Heart left ventricle (tissue), 16 donors: ENCODE data around the gene TMEM30B. TPM values are rescaled to one million over a fixed set of nuclear protein-coding genes. Genes with fewer than 3 reads are reported as not detected.

ENCODE experiments used
- ATAC-seq, 4 donors: fragments of 200-7000 bp; cut with Tn5 transposase; one replicate each; pipeline ENCODE4 v1.9.1; 2020 to 2022; ENCODE audit warnings: moderate library complexity in 4 of 4, mild to moderate bottlenecking in 3 of 4, moderate number of reproducible peaks in 1 of 4
- DNase-seq, 5 donors: peaks; one replicate each; pipeline ENCODE4 v3.0.0-alpha.2; 2020
- H3K27ac ChIP-seq, 12 donors: fragments of 200-600 bp; sonication (generic) in 4 of 12; one replicate each; pipeline versions ENCODE4 v1.5.0 to v1.8.0; 2016 to 2022; ENCODE audit warnings: mild to moderate bottlenecking in 2 of 12
- H3K27me3 ChIP-seq, 9 donors: fragments of 200-600 bp; sonication (generic) in 2 of 9; one replicate each; pipeline versions ENCODE4 v1.5.1 to v1.8.0; 2016 to 2022; ENCODE audit warnings: mild to moderate bottlenecking in 3 of 9
- H3K36me3 ChIP-seq, 9 donors: fragments of 200-600 bp; sonication (generic) in 2 of 9; one replicate each; pipeline versions ENCODE4 v1.5.0 to v1.8.0; 2018 to 2022; ENCODE audit warnings: mild to moderate bottlenecking in 2 of 9
- H3K4me1 ChIP-seq, 12 donors: fragments of 200-600 bp; sonication (generic) in 4 of 12; one replicate each; pipeline versions ENCODE4 v1.5.0 to v1.8.0; 2016 to 2022; ENCODE audit warnings: mild to moderate bottlenecking in 3 of 12
- H3K4me3 ChIP-seq, 12 donors: fragments of 200-600 bp; sonication (generic) in 4 of 12; one replicate each; pipeline versions ENCODE4 v1.5.0 to v1.8.0; 2017 to 2022; ENCODE audit warnings: mild to moderate bottlenecking in 9 of 12, moderate library complexity in 4 of 12
- H3K9me3 ChIP-seq, 12 donors: fragments of 200-600 bp; sonication (generic) in 4 of 12; one replicate each; pipeline versions ENCODE4 v1.5.0 to v1.8.0; 2016 to 2022; ENCODE audit warnings: mild to moderate bottlenecking in 1 of 12
- POLR2A ChIP-seq, 2 donors: fragments of 450-650 bp; IDR thresholded peaks; one replicate each; pipeline ENCODE4 v1.6.1; 2017; ENCODE audit warnings: antibody characterized with exemption in 2 of 2, mild to moderate bottlenecking in 2 of 2, moderate library complexity in 2 of 2
- WGBS, 4 donors: extraction: QIAGEN DNeasy Blood & Tissue Kit in 2 of 4; methylation state at CpG; one replicate each; pipeline versions ENCODE4 v1.1.5 to v1.1.7; 2013 to 2018; 5-methylcytosine and 5-hydroxymethylcytosine counted together
- intact Hi-C, 10 donors: fragments of 100-400 bp; cut with DNase I; formaldehyde crosslinking; loops; one replicate each; pipeline versions ENCODE4 v1.11.1 to v1.14.2; 2022
- polyA plus RNA-seq, 2 donors: library from polyadenylated mRNA; stranded (reverse); fragments of 200-250 nt; gene quantifications; one replicate each; pipeline ENCODE4 v1.2.3, GENCODE V29; 2013
- total RNA-seq, 9 donors: library from RNA; depleted of rRNA in 2 of 9; stranded (reverse); fragments of >200 nt in 2 of 9; fragmentation: NEBNext Ultra II Directional in 3 of 9; extraction: Animal tissue kit (Norgen Biotek cat#: 25700) in 3 of 9; gene quantifications; one replicate each; pipeline versions ENCODE4 v1.1.0 to v1.2.4, GENCODE V29; 2016 to 2023
- TF ChIP-seq, protein P1 (sequence below), 12 donors: fragments of 200-600 bp; sonication (generic) in 4 of 12; IDR thresholded peaks; one replicate each; pipeline versions ENCODE4 v1.5.0 to v1.8.0; 2018 to 2022; ENCODE audit warnings: antibody characterized with exemption in 12 of 12, mild to moderate bottlenecking in 5 of 12
- donor health status: ischemic (EF 13 %, LVEDD 7.1; RV severe dilation, severe dysfunction).
- donor health status: healthy with polysubstance abuse.
- donor health status: DM: no; HTN: yes; CAD: no.
- donor health status: DM: no; HTN: no; CAD: no.
- donor health status: ischemic (EF 25% LVEDD 6.9; RV normal size, moderate dysfunction).
- donor health status: ischemic (EF 25% LVEDD 5.7; RV mildly dilated, moderate dysfunction).
- donor health status: healthy.
- donor health status: DM: yes; HTN: yes; CAD: no.
- donor health status: ischemic (EF 35%, LVEDD 5.7; RV mildly dilated, moderate dysfunction).
- donor health status: nonischemic (EF 11% LVEDD 7.7; RV severe dilation, severe dysfunction).
- donor health status: DM: yes; HTN: yes; CAD: no.
- donor health status: PGD.
- donor health status: ischemic (EF 29% LVEDD 5.4; RV normal size, mild dysfunction).
- donor health status: nonischemic (EF 23%, LVEDD 6.1; RV moderate dilation, normal function).

TMEM30B gene
- total and polyA plus RNA-seq, 11 donors = 0.11 to 2.4 (median 0.38) TPM

DNA sequence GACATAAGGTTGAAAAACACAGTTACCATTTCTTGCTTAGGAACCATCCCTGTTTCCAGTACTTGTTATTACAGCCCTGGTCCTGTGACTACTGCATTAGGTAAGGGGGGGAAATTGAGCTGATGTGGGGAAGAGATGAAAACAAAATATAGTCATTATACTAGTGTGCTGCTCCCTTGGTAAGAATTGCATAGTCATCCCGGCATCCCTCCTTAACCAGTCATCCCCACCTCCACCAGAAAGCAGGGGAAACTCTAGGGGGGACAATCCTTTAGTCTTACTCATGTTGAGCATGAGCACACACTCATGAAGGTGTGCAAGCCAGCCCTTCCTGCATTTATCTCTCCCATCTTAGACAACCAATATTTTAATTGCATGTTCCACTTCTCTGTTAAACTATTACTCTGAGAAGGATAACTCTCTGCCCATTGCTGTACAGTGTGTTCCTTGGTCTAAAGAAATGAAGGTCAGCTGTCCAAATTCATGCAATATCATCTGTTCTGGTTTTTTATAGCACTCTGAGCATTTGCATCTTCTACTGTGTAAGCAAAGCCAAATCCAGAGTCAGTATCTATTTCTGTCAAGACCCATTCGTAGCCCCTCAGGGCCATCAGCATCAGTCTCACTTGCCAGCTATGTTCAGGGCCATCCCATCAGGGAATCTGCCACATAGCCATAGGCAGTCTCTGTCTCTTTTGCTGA, 46.8 kb downstream of the TMEM30B start:
- TF ChIP-seq POLR2A (IDR thresholded peaks at IDR 0.05) = no peak
- peaks cover 0 to 5% (median 0%) of the 10 kb centered on the region in 12 donors for H3K4me1 ChIP-seq
- H3K4me3 ChIP-seq = no peak overlapping the region
- H3K36me3 ChIP-seq = no peaks in the 10 kb centered on the region
- intact Hi-C loops = no loop called here
- no peak overlapping the region for H3K27ac ChIP-seq
- WGBS, 4 donors = 56 to 71% (median 65%) methylated on average over 2 of the region's 2 CpGs
- no peaks in the 10 kb centered on the region for H3K9me3 ChIP-seq
- peaks cover 0 to 12% (median 0%) of the 10 kb centered on the region in 9 donors for H3K27me3 ChIP-seq
- no peak for ATAC-seq
- DNase-seq = no peak

DNA sequence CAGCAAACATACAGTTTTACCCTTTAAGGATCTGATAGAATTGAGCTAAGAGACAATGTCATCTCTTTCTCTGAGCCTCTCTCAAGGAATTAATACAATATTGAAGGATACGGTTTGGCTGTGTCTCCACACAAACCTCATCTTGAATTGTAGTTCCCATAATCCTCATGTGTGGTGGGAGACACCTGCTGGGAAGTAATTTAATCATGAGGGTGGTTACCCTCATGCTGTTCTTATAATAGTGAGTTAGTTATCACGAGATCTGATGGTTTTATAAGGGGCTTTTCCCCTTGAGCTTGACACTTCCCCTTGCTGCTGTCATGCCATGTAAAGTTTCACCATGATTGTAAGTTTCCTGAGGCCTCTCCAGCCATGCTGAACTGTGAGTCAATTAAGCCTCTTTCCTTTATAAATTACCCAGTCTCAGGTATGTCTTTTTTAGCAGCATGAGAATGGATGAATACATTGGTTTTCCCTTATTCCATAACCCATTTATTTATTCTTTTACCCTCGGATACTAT, 47.6 kb downstream of the TMEM30B start:
- TF ChIP-seq POLR2A (IDR thresholded peaks at IDR 0.05) = no peak
- TF ChIP-seq, protein P1, sequence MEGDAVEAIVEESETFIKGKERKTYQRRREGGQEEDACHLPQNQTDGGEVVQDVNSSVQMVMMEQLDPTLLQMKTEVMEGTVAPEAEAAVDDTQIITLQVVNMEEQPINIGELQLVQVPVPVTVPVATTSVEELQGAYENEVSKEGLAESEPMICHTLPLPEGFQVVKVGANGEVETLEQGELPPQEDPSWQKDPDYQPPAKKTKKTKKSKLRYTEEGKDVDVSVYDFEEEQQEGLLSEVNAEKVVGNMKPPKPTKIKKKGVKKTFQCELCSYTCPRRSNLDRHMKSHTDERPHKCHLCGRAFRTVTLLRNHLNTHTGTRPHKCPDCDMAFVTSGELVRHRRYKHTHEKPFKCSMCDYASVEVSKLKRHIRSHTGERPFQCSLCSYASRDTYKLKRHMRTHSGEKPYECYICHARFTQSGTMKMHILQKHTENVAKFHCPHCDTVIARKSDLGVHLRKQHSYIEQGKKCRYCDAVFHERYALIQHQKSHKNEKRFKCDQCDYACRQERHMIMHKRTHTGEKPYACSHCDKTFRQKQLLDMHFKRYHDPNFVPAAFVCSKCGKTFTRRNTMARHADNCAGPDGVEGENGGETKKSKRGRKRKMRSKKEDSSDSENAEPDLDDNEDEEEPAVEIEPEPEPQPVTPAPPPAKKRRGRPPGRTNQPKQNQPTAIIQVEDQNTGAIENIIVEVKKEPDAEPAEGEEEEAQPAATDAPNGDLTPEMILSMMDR (IDR thresholded peaks at IDR 0.05) = no peak
- 56 to 64% (median 61%) methylated on average over 3 of the region's 3 CpGs for WGBS, 4 donors
- Histone ChIP-seq H3K9me3 (no peaks in the 10 kb centered on the region), H3K27ac (no peak overlapping the region), H3K4me1 (peaks cover 0 to 5% (median 0%) of the 10 kb centered on the region in 12 donors), H3K36me3 (no peaks in the 10 kb centered on the region), H3K27me3 (peaks cover 0 to 12% (median 0%) of the 10 kb centered on the region in 9 donors), H3K4me3 (no peak overlapping the region)
- intact Hi-C loops = no loop called here
- DNase-seq = no peak
- ATAC-seq = no peak

DNA sequence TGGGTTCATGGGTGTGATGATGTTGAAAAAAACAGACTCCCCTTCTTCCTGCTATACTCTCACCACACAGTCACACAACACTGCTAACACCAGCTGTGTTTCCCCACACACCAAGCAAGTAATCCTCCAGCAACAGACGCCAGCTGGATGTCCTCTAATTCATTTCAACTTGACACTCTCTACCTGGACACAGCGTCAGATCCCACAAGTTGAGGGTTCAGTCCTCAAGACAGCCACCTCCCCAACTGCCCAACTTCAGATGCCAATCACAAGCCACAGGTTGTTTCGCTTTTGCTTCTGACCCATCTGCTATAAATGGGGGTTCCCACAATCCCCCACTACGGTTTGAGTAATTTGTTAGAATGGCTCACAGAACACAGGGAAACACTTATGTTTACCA, 49.3 kb downstream of the TMEM30B start:
- DNase-seq (no peak), ATAC-seq (no peak)
- Histone ChIP-seq H3K9me3 (no peaks in the 10 kb centered on the region), H3K36me3 (no peaks in the 10 kb centered on the region), H3K27me3 (peaks cover 0 to 12% (median 0%) of the 10 kb centered on the region in 9 donors), H3K27ac (no peak overlapping the region), H3K4me3 (no peak overlapping the region), H3K4me1 (peaks cover 0 to 5% (median 0%) of the 10 kb centered on the region in 12 donors)
- intact Hi-C loops = no loop called here
- TF ChIP-seq, protein P1 (IDR thresholded peaks at IDR 0.05) = no peak
- TF ChIP-seq POLR2A (IDR thresholded peaks at IDR 0.05) = no peak
- 78 to 83% (median 81%) methylated on average over 4 of the region's 4 CpGs for WGBS, 4 donors

DNA sequence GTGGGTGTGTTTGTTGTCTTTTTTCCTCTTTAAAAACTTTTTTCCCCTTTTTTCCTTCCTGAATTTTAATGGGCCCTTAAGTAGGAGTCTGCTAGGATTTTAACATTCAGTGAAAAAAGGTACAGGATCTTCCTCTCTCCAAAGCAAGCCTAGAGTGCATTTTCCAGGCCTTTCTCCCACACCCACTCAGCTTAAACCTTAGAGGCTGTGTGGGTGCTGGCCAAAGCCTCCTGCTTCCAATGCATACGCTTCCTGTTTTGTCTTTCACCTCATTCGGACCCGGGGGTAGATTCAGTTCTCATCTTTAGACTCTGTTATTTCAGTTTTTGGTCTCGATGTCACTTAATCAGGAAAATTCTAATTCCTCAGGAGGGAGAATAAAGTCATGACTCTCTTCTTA, 51.2 kb downstream of the TMEM30B start:
- Histone ChIP-seq H3K36me3 (no peaks in the 10 kb centered on the region), H3K4me1 (peaks cover 0 to 5% (median 0%) of the 10 kb centered on the region in 12 donors), H3K4me3 (no peak overlapping the region), H3K27ac (peak overlapping the region in 3 of 12 donors; percentile 19 to 29 (median 22)), H3K9me3 (no peaks in the 10 kb centered on the region), H3K27me3 (peaks cover 0 to 21% (median 0%) of the 10 kb centered on the region in 9 donors)
- DNase-seq = no peak
- intact Hi-C loops = no loop called here
- ATAC-seq = no peak
- TF ChIP-seq, protein P1 (IDR thresholded peaks at IDR 0.05) = no peak
- no peak for TF ChIP-seq POLR2A (IDR thresholded peaks at IDR 0.05)
- 48 to 61% (median 57%) methylated on average over 4 of the region's 4 CpGs for WGBS, 4 donors
